Stimulated activated CD8-positive, alpha-beta memory T cell treated with anti-CD3 and anti-CD28 coated beads, Interleukin-4, amount 100 ng/mL, for 48 hours (primary cell): ENCODE data around the gene TSHZ1.

Source experiments
- DNase-seq: peaks from one replicate; pipeline ENCODE4 v3.0.0-alpha.2; 2020

The TSHZ1 gene

DNA sequence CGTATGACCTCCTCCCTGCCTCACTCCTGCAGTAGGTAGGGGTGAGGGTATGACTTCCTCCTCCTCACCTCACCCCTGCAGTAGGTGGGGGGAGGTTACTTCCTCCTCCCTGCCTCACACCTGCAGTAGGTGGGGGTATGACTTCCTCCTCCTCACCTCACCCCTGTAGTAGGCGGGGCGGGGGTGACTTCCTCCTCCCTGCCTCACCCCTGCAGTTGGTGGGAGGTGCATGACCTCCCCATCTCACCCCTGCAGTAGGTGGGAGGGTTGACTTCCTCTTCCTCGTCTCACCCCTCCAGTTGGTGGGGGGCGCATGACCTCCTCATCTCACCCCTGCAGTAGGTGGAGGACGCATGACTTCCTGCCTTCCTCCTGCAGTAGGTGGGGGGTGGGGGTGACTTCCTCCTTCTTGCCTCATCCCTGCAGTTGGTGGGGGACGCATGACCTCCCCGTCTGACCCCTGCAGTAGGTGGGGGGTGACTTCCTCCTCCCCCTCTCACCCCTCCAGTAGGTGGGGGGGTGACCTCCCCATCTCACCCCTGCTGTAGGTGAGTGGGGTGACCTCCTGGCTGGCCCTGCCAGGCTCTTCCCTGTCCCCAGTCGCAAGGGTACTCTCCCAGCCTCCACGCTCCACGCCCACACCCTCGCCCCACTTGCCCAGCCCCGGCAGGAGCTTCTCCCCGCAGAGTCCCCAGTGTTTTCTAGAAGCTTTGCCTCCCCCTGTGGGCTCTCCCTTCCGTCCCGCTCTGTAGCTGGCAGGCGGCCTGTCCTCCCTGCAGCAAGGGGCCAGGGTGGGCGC lies 39.3 kb downstream of the TSHZ1 start:
- DNase-seq: no peak

DNA sequence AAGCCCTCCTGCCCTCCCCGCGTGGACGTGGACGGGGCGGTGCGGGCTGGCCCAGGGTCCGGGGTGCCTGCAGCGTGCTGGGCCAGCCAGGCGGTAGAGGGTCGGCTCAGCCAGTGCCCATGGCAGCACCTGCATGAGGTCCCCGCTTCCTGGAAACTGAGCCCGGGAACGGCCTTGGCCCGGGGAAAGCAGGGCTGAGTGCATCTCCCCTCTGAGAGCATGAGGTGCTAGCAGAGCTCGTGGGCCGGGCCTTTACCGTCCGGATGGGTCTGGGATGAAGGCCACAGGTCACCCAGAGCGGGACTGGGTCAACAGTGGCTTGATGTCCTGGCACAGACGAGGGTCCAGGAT lies 39.8 kb downstream of the TSHZ1 start:
- no peak for DNase-seq

DNA sequence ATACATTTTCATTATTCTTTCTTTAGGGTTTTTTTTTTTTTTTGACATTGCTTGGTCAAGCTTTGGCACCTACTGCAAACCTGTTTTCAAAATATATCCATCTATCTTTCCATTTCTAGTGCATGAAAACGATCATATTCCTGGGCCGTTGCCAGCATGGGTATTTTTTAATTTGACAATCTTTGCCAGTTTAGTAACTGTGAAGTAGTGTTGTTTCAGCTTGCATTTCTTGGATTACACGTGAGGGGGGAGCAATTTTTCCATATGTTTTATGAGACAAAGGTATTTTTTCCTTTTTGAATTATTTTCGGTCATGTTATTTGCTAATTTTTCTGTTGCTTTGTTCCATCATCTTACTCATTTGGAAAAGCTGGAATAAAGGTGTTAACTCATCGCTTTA lies 40.9 kb downstream of the TSHZ1 start:
- DNase-seq: no peak

DNA sequence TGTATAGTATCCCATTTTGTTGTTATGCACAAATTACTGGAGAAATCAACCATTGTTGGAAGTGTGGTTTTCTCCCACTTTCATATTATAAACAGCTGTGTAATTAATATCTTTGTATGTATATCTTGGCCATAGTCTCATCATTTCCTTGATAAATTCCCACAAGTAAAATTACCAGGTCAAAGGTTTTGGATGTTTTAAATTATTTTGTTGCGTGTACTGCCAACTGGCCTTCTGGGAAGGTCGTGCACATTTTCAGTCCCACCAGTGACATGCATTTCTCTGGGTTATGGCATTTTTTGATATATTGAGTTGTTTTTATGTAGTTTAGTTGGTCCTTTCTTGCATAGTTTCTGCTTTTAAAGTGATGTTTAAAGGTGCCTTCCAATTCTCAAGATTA lies 41.5 kb downstream of the TSHZ1 start:
- no peak for DNase-seq

DNA sequence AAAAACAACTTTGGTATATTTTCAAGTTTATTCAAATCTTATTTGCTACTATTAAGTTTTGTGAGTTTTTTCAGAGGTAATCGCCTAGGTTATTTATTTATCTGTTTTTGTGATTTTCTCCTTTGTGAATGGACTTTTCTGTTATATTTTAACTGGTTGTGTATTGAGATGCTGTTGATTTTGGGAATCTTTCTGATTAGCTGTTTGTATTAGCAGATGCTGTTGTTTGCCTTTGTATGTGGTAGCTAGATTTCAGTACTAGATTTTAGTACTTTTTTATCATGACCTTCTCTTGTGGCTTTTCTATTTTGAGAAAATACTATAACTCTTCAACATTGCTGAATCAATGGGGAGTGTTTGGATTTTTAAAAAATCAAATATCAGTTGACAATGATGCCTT lies 42.4 kb downstream of the TSHZ1 start:
- no peak for DNase-seq

DNA sequence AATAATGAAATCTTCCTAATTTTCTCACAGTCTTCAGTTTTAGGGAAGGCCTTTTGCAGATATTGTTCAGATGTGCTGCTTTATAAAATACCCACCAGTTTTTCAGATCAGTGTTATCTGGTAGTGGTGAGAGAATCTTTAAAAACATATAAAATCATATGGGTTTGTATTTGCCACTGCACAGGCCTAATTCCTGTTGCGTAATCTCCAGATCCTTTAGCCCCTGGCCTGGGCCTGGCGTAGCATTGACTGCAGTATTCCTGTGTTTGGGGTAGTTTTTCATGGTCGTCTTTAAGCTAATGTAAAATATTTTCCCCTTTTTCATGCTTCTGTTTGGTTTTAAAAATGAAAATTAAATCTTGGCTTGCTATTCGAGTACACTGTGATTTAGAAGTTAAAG lies 43.2 kb downstream of the TSHZ1 start:
- DNase-seq: no peak

DNA sequence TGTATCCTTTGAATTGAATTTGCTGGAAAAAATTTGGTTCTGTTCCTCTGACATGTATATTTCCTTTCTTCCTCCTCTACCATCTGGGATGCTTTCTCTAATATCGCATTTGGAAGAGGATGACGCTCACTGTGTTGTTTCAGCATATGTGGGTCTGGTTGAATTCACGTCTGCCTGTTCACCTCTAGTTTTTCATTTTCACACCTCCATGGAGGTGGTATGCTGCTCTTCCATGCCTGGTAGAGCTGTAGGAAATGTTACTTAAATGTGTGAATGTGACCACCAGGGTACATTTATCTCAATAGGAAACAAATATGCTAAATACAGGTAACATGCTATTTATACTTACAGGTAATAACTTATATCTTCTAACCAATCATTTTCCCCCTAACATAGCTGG lies 44.5 kb downstream of the TSHZ1 start:
- no peak for DNase-seq

DNA sequence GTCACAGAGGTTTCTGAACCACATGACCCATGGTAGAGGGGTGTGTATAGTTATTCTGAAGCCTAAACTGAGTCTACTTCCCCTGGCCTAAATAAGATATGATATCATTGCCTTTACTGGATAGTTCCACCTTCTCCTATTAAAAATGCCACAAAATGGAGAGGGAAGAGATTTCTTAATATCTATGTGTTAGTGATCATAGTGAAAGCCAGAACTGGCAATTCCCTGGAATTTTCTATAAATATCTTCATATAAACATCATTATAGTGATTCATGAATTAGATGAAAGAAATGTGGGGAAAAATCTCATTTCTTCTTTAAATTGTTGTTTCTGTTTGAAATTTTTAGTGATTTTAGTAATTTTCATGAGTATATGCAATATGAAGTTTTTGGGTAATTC lies 45.8 kb downstream of the TSHZ1 start:
- DNase-seq: no peak

DNA sequence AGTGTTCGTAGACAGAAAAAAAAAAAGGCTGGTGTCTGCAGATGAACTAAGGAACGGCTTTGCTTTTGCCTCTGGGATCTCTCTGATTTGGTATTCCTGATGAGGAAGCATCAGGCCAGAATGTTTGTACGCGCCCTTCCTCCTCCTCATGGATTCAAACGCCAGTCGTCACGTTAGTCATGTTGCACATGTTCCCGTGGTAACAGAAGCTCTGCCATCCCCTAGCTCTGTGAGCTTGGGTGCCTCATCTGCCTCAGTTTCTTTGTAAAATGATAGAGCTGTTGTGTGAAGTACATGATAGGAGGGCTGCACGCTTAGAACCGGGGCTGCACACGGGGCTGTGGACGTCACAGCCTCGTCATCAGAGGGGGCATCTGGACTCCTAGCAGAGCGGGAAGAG lies 47.0 kb downstream of the TSHZ1 start:
- no peak for DNase-seq

DNA sequence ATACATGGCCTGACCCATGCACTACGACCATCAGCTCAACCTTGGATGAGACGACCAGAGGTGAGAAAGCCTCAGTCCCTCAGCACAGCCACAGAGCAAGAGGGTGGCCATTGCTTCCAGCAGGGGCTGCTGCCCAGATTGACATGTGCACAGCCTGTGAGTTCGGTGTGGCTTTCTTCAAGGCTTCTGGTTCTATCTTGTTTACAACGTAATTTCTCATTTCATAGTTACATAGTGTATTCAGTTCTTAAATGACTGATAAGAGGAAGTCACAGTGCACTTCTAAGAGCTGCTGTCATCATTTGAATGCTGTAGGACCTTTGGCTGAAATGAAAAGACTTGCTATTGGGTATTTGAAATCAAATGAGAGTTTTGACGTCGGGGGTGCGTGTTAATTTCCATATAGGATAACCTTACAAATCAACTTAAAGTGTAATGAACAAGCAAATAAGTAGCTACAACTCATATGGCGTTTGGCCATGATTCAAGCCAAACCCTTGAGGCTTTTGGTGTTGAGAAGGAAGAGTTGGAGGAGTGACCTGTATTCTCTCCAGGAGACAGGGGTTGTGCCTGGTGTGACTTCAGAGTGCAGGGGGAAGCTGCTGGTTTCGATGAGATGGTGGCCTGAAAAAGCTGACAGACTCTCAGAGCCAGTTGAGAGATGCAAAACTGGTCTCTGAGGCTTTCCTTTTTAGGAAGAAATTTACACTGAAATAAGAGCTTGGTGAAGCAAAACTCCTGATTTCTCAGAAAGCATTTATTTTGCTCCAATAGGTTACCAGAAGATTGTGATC lies 51.0 kb downstream of the TSHZ1 start:
- DNase-seq: no peak

DNA sequence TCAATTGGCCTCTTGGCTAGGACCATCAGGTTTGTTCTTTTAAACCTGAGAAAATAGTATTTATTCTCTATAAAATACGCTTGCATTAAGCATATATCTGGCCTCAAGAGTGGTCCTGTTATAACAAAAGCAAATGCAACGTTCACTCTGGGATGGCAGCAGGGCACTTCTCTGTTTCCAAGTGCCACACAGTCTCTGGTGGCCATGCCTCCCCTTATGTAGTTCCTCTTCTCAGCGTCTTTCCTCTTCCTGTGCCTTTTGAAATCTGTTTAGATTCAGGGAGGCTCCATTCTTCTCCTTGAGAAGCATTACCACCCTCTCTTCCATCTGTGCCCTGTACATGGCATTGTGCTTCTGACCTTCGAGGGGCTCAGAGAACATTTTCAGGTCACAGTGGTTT lies 51.9 kb downstream of the TSHZ1 start:
- DNase-seq: no peak

DNA sequence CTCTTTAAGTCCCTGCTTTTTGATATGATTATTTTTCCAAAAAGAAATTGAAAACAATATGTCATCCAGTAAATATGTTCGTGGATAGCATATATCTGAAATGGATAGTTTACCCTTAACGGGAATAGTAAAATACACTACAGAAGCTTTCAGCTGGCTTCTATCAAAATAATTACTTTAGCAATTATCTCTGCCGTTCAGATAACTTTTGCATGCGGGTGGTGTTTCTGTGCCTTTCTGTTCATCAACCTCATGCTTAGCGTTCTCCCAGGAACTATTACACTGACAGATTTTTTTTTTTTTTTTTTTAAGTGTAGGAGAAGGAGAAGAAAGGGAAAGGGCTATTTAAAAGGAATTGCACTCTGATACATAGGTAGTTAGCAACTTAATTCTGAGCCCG lies 53.6 kb downstream of the TSHZ1 start:
- DNase-seq: no peak

DNA sequence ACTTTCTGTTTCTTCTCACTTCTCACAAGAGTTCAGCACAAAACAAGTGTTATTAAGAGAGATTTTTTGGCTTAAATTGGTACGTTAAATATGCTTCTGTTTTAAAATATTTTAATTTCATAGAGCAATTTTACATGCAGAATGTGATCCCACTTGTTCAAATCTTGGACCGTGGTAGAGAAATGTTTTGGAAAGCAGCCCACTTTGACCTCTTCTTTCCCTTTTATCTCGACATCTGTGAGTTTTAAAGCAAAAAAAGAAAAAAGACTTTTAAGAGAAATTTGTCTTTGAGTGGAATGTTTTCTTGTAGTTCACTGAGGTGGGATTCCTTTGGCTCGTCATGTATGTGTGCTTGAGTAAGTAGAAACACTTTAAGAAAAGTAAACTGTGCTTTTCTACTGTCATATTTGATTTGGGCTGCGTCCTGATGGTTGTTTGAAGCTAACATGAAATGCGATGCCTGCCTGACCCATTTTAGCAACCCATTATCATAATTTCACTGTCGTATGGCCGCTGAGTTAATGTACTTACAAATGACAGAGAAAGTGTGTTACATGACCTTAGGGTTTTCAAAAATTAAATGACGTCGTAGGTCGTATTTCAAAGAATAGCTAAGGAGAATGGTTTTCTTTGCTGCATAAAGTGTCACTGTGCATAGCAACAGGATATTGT lies 54.5 kb downstream of the TSHZ1 start:
- DNase-seq: no peak

DNA sequence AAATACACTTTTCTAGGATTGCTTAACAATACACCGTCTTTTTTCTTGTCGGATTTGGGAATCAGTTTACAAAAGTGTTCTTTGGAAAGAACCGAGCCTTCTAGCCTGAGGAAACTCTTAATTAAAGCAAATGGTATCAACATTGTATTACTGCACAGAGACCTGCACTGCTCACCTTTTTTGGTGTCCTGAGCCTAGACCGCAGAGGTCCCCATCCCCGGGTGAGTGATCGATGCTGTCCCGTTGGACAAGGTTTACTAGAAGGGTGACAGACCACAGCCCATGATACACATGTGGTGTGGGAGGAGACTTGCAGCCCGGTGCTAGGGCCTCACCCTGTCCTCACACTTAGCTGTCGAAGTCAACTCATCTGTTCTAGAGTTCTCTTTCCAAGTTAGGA lies 55.3 kb downstream of the TSHZ1 start:
- DNase-seq: no peak

DNA sequence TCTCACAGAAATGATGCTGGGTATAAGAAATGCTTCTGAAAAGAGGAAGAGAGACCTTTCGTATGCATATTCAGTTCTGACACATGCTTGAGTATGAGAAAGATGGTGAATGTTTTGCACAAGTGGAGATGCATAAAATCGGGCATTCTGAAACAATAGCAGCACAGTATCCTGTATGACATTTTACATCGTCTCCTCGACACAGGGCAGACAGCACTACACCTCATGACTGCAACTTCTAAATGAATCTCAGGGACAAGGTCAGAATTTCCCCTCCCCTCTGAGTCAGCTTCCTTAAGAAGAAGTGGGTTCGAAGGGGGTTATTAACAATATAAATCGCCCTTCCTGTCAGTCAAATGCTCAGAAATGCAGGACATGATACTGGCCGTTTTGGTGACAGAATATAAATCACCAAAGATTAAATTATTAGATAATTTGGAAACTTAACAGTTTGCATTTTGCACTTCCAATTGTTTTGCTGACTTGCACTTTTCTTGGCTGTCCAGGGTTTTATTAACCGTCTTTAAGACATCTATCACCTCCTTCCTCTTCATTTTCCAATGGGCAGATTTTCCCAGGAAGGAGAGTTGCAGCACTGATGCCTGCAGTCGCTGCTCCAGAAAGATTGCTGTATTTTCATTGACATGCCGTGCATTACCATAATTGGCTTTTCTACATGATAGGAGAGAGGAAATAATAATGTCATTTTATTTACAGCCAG lies 57.2 kb downstream of the TSHZ1 start:
- DNase-seq: no peak

DNA sequence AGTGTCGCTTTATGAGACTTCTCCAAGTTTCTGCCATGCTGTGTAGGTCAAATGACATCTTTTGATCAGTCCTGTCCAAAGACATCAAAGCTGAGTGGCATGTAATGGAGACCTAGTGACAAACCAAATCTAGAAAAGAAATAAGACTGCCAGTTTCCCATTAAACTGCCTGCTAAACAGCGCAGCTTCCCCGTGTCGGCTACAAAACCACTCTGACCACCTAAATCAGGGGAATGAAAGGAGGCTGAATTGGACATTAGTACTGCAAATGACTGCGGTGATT lies 57.7 kb downstream of the TSHZ1 start:
- no peak for DNase-seq

DNA sequence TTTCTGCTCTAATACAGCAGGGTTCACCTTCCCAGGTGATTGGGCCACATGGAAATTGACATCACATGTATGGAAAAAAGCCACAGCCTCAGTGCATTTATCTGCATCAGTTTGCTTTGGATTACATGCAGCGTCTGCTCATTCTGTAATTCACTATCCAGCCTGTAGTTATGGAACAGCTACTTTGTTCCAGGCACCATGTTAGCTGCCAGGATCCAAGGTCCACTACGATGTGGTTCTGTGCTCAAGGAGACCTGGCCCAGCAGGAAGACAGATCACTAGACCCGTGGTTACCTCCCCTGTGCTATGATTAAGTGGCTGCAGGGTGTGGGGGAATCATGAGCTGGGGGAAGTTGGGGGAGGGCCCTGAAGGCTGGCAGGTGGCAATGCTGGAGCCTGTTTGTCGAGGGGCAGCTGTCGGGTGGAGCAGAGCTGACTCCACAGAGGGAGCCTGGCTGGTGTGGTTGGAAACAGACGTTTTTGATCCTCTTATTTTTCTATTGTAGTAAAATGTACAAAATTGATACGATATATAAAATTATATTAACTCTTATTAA lies 58.6 kb downstream of the TSHZ1 start:
- no peak for DNase-seq

DNA sequence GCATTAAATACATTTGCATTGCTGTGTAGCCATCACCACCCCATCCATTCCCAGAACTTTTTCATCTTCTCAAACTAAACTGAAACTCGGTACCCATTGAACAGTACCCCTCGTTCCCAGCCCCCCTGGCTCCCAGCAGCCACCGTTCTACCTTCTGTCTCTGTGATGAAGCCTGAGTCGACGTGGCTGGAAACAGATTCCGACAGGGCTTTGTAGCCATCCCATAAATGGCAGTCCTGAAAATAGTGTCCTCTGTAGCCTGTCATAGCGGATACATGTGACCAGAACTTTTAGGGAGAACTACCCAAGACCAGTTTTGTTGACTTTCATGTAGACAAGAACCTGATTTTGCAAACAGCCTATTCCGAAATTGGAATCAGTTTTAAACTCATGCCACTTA lies 59.1 kb downstream of the TSHZ1 start:
- DNase-seq: no peak

DNA sequence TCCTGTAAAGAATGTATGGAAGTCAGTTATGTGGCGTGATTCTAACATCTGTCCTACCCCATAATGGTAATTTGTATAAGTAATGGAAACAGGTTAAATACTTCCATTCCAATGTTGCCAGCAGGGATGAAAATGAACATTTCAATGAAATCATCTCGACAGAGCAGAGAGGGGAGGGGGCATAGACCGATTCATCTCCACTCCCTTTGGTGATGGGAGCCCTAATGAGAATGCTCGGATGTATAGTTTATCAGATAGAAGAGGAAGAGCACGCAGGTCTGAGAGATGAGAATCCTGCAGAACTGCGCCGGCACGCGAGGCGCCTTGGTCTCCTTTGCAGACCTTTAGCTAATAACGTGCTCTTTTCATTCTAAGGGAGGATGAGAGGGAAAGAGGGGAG lies 61.4 kb downstream of the TSHZ1 start:
- no peak for DNase-seq

DNA sequence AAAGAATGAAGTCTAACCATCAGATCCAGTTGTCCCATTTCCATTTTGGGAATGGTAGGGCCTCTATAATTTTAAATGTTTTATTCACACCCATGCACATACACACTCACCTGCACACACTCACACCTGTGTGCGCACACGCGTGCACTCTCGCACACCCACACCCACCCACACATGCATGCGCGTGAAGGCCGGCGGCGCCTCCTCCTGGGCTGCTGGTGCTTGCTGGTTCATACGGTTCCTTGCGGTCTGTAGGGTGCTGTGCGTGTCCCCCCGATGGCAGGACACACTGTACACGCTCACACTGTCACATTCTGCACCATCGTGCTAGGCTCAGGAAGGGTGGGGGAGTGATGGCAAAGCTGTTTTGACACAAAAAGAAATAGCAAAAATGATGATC lies 63.2 kb downstream of the TSHZ1 start:
- no peak for DNase-seq

DNA sequence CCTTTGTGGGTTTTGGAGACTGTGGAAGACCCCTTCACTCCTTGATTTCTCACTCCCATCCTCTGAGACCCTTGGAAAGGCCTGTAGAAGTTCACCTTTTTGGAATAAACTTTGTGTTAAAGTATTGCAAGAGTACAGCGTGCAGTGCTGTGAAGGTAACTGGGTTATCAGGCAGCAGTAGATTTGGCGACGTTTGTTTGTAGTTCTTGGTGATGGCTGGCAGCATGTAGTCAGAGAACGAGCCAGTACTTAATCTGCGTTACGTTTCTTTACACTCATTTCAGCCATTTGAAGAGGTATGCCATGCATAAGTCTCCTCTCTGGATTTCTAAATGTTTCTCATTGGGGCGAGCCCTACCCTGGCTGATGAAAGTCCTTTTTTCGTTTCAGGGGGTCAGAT lies 64.6 kb downstream of the TSHZ1 start:
- no peak for DNase-seq

DNA sequence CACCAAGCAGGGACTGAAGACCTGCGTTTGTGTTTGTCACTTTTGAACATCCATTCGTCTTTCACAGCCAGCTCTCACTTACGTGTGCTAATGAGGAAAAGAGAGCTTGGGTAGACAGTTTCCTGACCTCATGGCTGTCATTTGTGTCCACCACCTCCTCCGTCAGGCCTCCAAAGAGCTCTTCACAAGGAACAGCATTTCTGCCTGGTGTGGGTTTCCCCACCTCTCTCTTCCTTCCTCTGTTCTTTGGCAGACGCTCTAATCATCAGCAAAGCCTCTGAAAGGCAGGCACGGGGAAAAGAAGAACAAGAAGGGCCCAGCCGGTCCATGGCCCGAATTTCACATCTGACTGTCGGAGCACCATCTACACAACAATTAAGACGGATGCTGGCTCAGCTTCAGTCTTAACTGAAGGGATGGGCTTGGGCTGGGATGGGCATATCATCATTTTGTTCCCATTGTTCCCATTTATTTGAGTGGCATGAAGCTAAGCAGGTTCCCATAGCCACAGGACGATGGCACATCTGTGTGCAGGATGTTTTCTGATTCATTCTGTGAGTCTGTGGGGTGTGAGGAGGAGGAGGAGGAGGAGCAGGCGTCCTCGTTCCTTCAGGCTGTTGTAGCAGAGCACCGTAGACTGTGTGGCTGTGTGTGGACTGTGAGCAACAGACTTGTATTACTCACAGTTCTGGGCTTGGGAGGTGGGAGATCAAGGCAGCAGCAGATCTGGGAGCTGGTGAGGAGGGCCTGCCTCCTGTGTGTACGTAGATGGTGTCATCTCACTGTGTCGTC lies 66.4 kb downstream of the TSHZ1 start:
- no peak for DNase-seq

DNA sequence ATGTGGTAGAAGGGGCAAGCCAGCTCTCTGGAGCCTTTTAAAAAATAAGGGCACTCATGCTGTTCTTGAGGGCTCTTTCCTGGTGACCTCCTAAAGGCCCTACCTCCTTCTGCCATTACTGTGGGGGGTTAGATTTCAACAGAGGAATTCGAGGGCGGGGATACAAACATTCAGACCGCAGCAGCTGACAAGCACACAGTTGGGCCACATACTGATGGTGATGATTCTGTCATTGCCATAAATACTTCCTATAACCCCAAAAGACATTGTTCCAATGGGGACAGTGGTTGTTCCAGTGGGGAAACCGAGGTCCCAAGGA lies 67.0 kb downstream of the TSHZ1 start:
- DNase-seq: no peak
